ENCODE data around the gene FUS. TPM values are rescaled to one million over a fixed set of nuclear protein-coding genes. Genes with fewer than 3 reads are reported as not detected.

Gene FUS
- total RNA-seq, 1 experiment from 2014 or later: 770 TPM

GRCh38 chr16:31134625-31135534 lies 45.1 kb upstream of the FUS start:
- no peaks in the 10 kb centered on the region for H3K27me3 Mint-ChIP-seq (ENCODE audit: low read depth)
- H3K4me1 Mint-ChIP-seq: peaks cover 67% of the 10 kb centered on the region
- DNase-seq (ENCODE audit: low spot score) (peak; percentile 63), ATAC-seq (peak; percentile 56)
- H3K9me3 Mint-ChIP-seq: no peaks in the 10 kb centered on the region
- H3K36me3 Mint-ChIP-seq: peaks cover 27% of the 10 kb centered on the region
- peak overlapping the region; percentile 98 for H3K27ac Mint-ChIP-seq
- H3K4me3 Mint-ChIP-seq: peak overlapping the region; percentile 87
- POLR2A ChIA-PET: interaction anchor here (0.6 to 2.4 kb wide), 10 partner anchors 9 to 319 kb away, joined by 3 to 26 read pairs (median 4); partner anchors contain the start of genes FUS, KAT8, ZNF646 and ZNF668
- CTCF ChIA-PET: interaction anchor here (0.8 to 2.9 kb wide), 11 partner anchors 8 to 321 kb away, joined by 3 to 16 read pairs (median 4); partner anchors contain the start of genes HSD3B7 and KAT8
- TF ChIP-seq, protein P1, sequence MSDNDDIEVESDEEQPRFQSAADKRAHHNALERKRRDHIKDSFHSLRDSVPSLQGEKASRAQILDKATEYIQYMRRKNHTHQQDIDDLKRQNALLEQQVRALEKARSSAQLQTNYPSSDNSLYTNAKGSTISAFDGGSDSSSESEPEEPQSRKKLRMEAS (CRISPR knock-in tag; IDR thresholded peaks at IDR 0.05): peak; percentile 45; the same call in 1 of the 2 replicates
- TF ChIP-seq PRDM15 (CRISPR knock-in tag; IDR thresholded peaks at IDR 0.05) (no peak), RELA (CRISPR knock-in tag; IDR thresholded peaks at IDR 0.05; ENCODE audit: borderline replicate concordance) (no peak), NR3C1 (CRISPR knock-in tag; conservative IDR thresholded peaks at IDR 0.05; ENCODE audit: low read depth) (no peak), SOX15 (CRISPR knock-in tag; IDR thresholded peaks at IDR 0.05) (no peak), ZNF317 (CRISPR knock-in tag; IDR thresholded peaks at IDR 0.05; ENCODE audit: borderline replicate concordance, low read depth) (no peak), HMGXB4 (CRISPR knock-in tag; IDR thresholded peaks at IDR 0.05) (peak; percentile 68; the same call in 1 of the 2 replicates), ZNF671 (CRISPR knock-in tag; IDR thresholded peaks at IDR 0.05) (no peak), TP53 (CRISPR knock-in tag; IDR thresholded peaks at IDR 0.05) (no peak), ELF4 (CRISPR knock-in tag; IDR thresholded peaks at IDR 0.05; ENCODE audit: low read depth) (no peak), ZNF423 (CRISPR knock-in tag; IDR thresholded peaks at IDR 0.05) (no peak), USF1 (CRISPR knock-in tag; IDR thresholded peaks at IDR 0.05) (peak; percentile 92), ZNF121 (CRISPR knock-in tag; IDR thresholded peaks at IDR 0.05) (peak; percentile 71), SMAD4 (CRISPR knock-in tag; IDR thresholded peaks at IDR 0.05) (no peak), TCF7 (CRISPR knock-in tag; IDR thresholded peaks at IDR 0.05; ENCODE audit: low read depth) (no peak), ERG (CRISPR knock-in tag; IDR thresholded peaks at IDR 0.05) (no peak), PREB (CRISPR knock-in tag; IDR thresholded peaks at IDR 0.05; ENCODE audit: borderline replicate concordance) (no peak), ZNF416 (CRISPR knock-in tag; IDR thresholded peaks at IDR 0.05) (no peak)
- TF ChIP-seq, protein P2, sequence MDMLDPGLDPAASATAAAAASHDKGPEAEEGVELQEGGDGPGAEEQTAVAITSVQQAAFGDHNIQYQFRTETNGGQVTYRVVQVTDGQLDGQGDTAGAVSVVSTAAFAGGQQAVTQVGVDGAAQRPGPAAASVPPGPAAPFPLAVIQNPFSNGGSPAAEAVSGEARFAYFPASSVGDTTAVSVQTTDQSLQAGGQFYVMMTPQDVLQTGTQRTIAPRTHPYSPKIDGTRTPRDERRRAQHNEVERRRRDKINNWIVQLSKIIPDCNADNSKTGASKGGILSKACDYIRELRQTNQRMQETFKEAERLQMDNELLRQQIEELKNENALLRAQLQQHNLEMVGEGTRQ (CRISPR knock-in tag; IDR thresholded peaks at IDR 0.05): peak; percentile 90
- TF ChIP-seq, protein P3, sequence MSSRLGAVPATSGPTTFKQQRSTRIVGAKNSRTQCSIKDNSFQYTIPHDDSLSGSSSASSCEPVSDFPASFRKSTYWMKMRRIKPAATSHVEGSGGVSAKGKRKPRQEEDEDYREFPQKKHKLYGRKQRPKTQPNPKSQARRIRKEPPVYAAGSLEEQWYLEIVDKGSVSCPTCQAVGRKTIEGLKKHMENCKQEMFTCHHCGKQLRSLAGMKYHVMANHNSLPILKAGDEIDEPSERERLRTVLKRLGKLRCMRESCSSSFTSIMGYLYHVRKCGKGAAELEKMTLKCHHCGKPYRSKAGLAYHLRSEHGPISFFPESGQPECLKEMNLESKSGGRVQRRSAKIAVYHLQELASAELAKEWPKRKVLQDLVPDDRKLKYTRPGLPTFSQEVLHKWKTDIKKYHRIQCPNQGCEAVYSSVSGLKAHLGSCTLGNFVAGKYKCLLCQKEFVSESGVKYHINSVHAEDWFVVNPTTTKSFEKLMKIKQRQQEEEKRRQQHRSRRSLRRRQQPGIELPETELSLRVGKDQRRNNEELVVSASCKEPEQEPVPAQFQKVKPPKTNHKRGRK (CRISPR knock-in tag; IDR thresholded peaks at IDR 0.05; ENCODE audit: borderline replicate concordance): no peak
- TF ChIP-seq, protein P4, sequence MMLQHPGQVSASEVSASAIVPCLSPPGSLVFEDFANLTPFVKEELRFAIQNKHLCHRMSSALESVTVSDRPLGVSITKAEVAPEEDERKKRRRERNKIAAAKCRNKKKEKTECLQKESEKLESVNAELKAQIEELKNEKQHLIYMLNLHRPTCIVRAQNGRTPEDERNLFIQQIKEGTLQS (CRISPR knock-in tag; conservative IDR thresholded peaks at IDR 0.05): no peak
- TF ChIP-seq, protein P5, sequence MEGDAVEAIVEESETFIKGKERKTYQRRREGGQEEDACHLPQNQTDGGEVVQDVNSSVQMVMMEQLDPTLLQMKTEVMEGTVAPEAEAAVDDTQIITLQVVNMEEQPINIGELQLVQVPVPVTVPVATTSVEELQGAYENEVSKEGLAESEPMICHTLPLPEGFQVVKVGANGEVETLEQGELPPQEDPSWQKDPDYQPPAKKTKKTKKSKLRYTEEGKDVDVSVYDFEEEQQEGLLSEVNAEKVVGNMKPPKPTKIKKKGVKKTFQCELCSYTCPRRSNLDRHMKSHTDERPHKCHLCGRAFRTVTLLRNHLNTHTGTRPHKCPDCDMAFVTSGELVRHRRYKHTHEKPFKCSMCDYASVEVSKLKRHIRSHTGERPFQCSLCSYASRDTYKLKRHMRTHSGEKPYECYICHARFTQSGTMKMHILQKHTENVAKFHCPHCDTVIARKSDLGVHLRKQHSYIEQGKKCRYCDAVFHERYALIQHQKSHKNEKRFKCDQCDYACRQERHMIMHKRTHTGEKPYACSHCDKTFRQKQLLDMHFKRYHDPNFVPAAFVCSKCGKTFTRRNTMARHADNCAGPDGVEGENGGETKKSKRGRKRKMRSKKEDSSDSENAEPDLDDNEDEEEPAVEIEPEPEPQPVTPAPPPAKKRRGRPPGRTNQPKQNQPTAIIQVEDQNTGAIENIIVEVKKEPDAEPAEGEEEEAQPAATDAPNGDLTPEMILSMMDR (IDR thresholded peaks at IDR 0.05): no peak
